HG03521 (cell line): ENCODE measurements around the gene PNMA6E.

Source experiments
- ATAC-seq: cut with Tn5 transposase; IDR thresholded peaks from one replicate; pipeline ENCODE4 v1.9.1; 2021; ENCODE audit warnings: mild to moderate bottlenecking, moderate library complexity; ENCODE audit not compliant: unreplicated experiment

PNMA6E gene

DNA sequence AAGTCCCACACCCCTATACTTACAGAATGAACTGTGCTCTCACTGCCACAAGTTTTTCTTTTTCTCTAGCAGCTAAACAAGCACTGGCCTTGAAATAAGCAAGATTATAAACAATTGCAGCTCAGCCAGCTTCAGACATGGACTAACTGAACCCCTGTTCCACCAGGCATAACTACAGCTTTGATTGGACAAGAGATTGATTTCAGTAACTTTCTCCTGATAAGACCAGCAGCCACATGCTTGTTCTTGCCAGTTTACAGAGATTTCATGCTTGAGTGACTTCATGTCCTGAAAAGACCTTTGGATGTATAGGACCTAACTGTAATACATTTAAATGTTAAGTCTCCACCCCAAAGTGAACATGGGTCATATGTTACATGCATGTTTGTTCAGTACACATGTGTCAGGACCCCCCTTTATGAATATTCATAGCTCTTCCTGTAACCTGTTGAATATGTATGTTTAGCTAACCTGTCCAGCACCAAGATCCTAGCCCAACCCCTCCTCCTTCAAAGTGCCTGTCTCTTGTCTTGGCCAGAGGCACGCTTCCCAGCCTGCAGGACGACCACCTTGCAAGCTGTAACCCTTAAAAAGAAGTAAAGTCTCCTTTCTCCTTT, 39.3 kb downstream of the PNMA6E start:
- ATAC-seq: no peak

- ATAC-seq: no peak
Observed at GRCh38 chrX:153357877-153358276, 43.3 kb downstream of the PNMA6E start.

- no peak for ATAC-seq
Observed at GRCh38 chrX:153353416-153353815, 47.7 kb downstream of the PNMA6E start.

GRCh38 chrX:153352858-153353257, 48.3 kb downstream of the PNMA6E start:
- no peak for ATAC-seq

- no peak for ATAC-seq
Observed at GRCh38 chrX:153351981-153352380, 49.2 kb downstream of the PNMA6E start.

DNA sequence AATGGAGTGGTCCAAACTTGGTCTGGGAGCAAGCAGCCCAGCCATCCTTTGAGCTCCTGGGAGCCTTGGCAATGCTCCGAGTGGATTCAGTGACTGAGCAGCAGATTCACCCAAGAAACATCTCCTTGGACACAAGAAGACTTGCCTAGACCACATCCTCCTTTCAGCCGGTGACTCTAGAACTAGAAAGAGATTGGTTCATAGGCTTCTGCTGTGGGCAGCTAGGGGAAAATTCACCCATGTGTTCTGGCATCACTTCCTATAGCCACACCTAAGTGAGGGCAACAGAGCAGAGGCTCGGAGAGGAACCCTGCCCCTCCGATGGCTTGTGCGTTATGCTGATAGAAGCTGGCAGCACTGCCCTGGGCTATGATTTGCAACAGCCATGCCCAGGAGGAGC, 51.2 kb downstream of the PNMA6E start:
- no peak for ATAC-seq

DNA sequence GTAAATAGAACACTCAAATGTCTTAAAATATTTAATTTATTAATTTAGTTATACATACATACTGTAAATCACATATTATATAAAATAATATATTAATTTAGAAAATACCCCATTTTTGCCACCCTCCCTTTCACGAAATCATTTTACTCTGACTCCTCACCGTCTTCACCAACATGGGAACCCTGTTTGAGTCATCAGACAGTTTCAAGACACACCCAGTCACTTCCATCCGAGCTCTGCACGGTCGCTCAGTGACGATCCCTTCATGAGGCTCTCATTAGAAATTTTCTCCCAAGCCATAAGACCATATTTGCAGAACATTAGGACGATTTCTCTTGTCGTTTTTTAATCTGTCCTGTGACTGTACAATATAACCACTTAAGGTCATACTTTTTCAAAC, 52.7 kb downstream of the PNMA6E start:
- ATAC-seq: no peak

- no peak for ATAC-seq
Observed at GRCh38 chrX:153347530-153347929, 53.6 kb downstream of the PNMA6E start.
